DMS114 treated with DMSO at 0.1 percent for 48 hours (cell line): ENCODE results near the gene FAM131A.
A peak's percentile ranks its signal among the peaks of the same experiment; 100 is the strongest.

Experiments
- DNase-seq: peaks from one replicate; lab custom pipeline; 2025; ENCODE audit not compliant: unreplicated experiment; lab: John Stamatoyannopoulos, UW

FAM131A gene, protein sequence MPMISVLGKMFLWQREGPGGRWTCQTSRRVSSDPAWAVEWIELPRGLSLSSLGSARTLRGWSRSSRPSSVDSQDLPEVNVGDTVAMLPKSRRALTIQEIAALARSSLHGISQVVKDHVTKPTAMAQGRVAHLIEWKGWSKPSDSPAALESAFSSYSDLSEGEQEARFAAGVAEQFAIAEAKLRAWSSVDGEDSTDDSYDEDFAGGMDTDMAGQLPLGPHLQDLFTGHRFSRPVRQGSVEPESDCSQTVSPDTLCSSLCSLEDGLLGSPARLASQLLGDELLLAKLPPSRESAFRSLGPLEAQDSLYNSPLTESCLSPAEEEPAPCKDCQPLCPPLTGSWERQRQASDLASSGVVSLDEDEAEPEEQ

DNA sequence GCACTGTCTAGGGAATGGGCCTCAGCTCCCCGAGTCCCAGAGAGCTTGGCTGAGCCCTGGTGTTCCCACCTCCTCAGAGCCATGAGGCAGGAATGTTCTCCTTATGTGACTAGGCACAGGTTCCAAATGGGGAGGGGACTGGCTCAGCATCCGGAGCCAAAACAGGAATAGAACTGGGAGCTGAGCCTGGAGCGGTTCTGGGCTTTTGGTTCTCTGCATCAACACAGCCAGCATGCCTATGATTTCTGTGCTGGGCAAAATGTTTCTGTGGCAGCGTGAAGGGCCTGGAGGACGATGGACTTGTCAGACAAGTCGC is at the start of gene FAM131A:
TSS of gene FAM131A (plus strand) at position 202 of the 316 bp plus-strand sequence. CDS start at position 233, 31 bp downstream.
- no peak for DNase-seq

DNA sequence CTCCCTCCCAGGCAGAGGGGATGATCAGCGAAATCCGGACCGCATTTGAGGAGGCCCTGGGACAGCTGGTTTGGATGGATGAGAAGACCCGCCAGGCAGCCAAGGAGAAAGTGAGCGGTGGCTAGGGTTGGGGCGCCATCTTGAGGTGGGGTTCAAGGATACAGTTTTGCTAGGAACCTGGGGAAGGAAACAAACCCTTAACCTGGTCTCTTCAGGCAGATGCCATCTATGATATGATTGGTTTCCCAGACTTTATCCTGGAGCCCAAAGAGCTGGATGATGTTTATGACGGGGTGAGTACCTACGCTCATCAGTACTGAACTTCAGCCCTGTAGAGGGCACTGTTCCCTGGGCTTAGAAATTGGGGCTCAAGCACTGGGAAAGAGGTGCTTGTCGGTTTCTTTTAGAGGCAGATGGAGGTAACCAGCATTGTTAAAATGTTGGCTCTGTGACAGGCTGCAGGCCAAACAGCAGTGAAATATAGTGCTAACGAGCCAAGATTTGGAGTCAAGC is 47.9 kb upstream of the FAM131A start:
- DNase-seq, result peak; percentile 53

DNA sequence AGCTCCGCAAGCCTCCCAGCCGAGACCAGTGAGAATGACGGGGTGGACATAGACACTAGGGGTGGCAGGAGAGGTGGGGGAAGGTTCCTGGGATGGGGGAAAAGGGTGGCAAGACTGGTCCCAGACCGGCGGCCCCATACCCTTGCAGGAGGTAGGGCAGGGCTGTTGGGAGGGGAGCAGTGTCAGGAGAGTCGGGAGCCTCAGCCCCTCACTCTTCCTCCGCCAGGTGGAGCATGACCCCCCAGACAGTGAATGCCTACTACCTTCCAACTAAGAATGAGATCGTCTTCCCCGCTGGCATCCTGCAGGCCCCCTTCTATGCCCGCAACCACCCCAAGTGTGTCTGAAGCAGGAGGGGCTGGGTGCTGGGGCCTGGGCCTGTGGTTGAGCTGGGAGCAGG is 47.1 kb upstream of the FAM131A start:
- no peak for DNase-seq

DNA sequence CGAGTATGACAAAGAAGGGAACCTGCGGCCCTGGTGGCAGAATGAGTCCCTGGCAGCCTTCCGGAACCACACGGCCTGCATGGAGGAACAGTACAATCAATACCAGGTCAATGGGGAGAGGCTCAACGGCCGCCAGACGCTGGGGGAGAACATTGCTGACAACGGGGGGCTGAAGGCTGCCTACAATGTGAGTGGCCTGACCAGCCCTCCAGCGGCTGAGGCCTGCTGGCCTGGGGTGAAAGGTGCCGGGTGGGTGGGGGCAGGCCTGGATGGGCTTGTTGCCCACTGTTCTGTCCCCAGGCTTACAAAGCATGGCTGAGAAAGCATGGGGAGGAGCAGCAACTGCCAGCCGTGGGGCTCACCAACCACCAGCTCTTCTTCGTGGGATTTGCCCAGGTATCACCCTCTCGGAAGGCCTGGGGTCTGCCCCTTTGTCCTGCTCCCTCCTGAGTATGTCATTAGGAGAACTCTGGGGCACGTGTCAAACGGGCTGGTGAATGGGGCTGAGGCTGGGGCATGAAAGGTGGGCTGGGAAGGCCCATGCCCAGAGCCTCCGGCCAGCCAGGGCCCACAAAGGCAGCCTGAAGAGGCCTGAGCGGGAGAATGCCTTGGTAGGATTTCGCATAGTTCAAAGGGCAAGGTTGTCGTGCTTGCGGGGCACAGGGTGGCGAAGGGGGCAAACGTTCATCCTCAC is 46.2 kb upstream of the FAM131A start:
- DNase-seq, result no peak

DNA sequence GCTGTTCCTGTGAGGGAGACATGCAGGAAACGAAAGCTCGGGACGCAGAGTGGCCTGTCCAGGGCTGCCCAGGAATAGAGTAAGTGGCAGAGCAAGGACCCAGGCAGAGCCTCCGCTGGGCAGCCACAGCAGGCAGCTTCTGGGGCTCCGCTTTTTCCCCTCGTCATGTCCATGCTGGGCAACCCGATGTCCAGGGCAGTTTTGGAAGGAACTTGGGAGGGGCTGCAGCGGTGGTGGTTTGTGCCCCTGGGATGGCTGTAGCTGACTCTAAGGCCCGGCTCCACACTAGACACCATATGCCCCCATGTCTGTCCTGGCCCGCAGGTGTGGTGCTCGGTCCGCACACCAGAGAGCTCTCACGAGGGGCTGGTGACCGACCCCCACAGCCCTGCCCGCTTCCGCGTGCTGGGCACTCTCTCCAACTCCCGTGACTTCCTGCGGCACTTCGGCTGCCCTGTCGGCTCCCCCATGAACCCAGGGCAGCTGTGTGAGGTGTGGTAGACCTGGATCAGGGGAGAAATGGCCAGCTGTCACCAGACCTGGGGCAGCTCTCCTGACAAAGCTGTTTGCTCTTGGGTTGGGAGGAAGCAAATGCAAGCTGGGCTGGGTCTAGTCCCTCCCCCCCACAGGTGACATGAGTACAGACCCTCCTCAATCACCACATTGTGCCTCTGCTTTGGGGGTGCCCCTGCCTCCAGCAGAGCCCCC is 45.5 kb upstream of the FAM131A start:
- DNase-seq, result no peak

DNA sequence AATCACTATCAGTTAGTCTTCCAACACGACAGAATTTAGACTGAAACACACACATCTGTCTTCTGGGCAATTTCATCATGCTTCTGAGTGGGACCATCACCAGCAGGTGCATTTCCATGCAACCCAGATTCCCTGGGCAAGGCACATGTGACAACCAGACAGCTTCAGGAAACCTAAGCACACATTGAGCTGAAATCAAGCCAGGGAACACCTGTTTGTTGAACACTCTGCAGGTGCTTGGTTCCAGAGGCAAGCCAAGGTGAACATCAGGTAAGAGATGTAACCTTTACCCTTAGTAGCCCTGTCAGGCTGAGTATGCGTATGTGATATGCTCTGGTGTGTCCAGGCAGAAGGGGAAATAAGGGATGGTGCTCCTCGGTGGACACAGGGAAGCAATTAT is 41.6 kb upstream of the FAM131A start:
- DNase-seq, result no peak

DNA sequence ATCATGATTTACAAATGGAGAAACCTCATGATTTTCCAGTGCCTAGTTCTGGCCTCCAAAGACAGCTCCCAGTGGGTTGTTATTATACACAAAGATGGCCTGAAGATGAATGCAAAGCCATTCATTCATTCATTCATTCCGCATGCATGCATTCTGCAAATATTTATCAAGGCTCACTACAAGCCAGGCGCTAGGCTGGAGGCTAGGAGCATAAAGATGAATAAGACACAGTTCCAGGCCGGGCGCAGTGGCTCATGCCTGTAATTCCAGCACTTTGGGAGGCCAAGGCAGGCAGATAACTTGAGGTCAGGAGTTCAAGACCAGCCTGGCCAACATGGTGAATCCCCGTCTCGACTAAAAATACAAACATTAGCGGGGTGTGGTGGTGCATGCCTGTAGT is 40.8 kb upstream of the FAM131A start:
- no peak for DNase-seq

DNA sequence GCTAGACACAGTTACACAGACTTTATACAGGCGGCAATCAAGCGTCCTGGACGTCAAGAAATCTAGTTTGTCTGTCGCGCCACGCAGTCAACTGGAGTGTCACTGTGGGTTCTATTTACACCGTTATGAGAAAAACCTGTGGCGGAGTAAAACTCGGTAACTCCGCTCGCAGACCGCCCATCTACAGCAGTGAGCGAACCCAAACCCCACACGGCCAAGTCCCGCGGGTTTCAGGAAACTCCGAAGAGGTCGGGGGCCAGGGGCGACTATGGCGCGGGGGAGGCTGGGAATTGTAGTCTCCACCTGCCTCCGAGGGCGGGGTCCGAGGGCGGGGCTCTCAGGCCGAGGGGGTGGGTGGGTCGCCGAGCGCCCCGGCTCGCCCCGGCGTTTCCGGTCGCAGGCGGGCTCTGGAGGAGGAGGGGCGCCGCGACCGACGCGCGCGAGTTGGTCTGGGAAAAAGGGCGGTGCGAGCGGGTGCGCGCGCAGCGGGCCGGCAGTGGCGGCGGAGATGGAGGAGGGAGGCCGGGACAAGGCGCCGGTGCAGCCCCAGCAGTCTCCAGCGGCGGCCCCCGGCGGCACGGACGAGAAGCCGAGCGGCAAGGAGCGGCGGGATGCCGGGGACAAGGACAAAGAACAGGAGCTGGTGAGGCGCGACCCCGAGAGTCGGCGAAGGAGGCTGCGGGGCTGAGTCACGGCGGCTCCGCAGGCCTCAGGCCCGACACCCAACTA is 38.5 kb upstream of the FAM131A start, which contains the start of gene PSMD2:
TSS of gene PSMD2 (plus strand) at position 483 of the 729 bp plus-strand sequence. CDS start at position 509, 26 bp downstream.
- peak; percentile 91 for DNase-seq

DNA sequence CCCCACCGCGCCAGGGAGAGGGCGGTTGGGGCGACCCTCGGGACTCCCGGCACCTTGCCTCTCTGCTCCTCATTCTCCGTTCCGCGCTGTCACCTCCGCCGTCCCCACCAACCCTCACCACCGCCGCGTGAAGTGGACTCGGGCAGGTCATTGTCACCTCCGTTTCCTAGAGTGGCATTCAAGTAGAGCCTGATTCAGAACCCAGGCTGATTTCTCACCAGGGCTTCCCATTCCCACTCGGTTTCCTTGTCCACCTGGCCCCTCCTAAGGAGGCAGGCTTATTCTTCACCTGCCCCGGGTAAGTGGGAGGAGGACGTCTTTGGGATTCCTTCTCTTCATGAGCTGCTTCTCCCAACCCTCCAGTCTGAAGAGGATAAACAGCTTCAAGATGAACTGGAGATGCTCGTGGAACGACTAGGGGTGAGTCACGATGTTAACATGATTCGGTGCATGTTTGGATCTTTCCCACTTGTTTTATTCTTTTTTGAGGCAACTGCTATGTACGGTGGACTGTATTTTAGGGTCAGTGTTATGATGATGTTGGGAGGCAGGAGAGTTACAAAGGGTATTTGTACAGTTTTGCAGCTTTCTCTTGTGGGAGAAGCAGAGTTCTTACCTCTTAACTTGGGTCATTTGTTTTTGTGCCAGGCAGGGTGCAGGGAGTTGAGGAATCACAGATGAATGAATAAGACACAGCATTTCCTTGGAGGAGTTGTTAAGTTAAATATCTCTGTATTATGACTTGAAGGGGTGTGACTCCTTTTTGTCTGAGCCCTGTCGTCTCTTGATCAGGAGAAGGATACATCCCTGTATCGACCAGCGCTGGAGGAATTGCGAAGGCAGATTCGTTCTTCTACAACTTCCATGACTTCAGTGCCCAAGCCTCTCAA is 37.7 kb upstream of the FAM131A start:
- no peak for DNase-seq

DNA sequence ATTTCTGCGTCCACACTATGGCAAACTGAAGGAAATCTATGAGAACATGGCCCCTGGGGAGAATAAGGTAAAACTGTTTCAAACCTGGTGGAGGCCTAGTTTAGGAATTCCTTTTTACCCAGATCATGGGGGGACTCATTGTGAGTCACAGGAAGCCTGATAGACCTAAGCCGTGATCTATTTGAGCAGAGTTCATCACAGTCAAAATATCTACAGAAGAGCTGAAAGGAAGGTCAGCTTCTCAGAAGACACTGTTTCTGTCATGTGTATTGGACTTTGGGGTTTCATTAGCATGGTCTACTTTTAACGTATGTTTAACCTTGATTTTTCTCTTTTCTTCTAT is 37.1 kb upstream of the FAM131A start:
- DNase-seq, result no peak

DNA sequence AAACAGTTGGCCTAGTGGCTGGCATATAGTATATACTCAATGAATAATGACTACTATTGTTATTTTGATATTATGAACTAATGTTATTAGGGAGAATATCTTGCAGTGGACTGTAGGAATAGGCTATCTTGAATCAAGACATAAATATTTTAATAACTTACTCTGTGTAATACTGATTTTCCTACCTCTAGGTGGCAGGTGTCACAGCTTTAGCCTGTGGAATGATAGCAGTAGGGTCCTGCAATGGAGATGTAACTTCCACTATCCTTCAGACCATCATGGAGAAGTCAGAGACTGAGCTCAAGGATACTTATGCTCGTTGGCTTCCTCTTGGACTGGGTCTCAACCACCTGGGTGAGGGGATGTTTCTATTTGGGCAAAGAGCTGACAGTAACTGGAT is 31.8 kb upstream of the FAM131A start:
- DNase-seq, result no peak

DNA sequence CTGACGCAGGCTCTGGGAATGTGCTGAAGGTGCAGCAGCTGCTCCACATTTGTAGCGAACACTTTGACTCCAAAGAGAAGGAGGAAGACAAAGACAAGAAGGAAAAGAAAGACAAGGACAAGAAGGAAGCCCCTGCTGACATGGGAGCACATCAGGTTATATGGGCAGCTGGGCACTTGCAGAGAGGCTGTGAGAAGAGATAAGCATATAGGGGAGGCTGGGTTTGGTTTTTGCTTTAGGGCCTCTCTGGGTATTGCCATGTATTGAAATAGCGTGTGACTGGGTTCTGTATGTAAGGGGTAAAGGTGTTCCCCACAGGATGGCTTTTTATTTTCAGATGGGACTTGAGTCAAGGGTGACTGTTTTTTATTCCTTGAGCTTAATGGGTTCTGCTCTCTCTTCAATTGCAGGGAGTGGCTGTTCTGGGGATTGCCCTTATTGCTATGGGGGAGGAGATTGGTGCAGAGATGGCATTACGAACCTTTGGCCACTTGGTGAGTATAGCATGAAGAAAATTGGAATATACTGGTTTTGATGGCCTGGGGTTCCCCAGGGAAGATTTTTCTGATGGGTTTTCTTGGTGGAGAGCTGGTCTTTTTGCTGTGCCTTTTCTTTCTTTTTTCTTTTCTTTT is 30.9 kb upstream of the FAM131A start:
- DNase-seq, result no peak

DNA sequence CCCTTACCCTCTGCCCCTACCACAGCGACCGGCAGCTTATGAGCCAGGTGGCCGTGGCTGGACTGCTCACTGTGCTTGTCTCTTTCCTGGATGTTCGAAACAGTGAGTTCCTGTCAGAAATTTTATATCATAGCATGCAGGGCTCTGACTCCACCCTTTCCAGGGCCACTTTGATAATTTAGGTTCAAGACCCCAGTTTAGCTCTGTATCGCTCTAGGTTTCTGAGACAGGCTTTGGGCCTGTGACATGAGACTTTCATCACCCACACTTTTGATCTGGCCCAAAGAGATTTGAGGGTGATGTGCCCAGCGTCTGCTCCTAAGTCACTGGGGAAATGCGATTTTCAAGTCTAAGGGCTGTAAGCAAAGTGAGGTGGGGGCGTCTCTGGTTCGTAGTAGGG is 29.5 kb upstream of the FAM131A start:
- DNase-seq, result no peak

DNA sequence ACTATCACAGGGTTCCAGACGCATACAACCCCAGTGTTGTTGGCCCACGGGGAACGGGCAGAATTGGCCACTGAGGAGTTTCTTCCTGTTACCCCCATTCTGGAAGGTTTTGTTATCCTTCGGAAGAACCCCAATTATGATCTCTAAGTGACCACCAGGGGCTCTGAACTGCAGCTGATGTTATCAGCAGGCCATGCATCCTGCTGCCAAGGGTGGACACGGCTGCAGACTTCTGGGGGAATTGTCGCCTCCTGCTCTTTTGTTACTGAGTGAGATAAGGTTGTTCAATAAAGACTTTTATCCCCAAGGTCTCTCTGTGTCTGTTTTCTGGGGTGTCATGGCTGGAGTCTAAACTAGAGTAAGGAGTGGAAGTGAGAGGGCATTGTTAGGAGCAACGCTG is 28.7 kb upstream of the FAM131A start:
- DNase-seq, result no peak

DNA sequence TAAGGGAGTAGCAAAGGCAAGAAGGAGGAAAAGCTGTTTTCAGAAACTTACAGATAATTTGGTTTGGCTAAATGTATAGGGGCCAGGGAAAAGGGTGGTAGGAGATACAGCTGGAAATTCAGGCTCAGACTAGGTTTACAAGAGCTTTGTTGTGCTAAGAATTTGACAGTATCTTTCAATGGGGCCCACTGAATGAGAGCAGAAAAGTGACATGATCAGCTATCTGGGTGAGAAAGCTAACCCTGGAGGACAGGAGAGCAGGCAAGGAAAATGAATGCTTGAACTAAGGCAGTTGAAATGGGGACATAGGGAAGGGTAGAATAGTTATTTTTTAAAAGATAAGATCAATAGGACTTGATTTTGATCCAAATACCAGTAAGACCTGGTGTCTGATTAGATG is 25.8 kb upstream of the FAM131A start:
- no peak for DNase-seq

DNA sequence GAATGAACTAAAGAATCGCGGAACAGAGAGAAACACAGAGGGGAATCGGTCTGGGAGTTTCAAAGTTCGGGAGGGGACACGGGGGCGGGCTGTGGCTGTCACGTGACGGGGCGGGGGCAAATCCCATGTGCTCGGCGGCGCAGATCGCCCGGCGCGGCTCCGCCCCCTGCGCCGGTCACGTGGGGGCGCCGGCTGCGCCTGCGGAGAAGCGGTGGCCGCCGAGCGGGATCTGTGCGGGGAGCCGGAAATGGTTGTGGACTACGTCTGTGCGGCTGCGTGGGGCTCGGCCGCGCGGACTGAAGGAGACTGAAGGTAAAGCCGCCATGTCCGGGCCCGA is 23.1 kb upstream of the FAM131A start, which contains the start of gene EIF4G1:
TSS of gene EIF4G1 (plus strand) at position 244 of the 337 bp plus-strand sequence. CDS start 1,191 bp downstream, outside the sequence.
- peak; percentile 83 for DNase-seq

DNA sequence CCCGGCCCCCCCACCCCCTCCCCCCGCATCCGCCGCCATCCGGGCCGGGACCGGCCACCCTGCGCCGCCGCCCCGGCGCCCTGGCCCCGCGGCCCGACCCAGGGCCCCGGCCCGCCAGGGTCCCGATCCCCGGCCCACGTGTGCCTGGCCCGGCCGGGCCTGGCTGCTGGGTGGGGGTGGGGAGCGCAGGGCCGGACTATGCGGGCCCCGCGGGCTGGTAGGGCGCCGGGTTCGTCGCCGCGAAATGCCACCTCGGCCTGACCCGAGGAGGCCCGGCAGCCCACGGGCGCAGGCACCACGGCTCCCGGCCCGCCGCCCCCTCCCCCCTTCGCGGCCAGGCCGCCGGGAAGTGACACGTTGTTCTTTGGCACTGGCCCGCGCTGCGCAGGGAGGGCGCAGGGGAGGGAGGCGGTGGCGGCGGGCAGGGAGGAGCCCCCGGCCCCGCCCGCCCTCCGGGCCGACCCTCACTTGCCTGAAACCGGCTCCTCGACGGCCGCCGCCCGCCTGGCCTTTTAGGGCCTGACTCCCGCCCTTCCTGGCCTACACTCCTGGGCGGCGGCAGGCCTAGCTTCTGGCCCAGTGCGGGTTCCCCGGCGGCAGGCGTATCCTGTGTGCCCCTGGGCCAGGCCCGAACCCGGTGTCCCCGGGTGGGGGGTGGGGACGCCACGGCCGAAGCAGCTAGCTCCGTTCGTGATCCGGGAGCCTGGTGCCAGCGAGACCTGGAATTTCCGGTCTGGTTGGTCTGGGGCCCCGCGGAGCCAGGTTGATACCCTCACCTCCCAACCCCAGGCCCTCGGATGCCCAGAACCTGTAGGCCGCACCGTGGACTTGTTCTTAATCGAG is 22.5 kb upstream of the FAM131A start:
- DNase-seq, result no peak

DNA sequence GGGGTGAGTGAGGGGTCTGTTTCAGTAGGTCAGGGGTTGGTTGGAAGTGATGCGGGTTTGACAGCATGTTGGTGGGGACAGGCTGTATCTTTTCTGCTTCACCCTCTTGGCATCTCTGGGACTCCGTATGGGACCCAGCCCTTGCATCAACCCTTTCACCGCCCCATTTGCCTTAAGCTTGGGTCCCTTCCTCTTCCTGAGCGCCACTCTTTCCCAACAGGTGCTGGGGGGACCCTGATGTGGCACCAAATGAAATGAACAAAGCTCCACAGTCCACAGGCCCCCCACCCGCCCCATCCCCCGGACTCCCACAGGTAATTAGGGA is 21.9 kb upstream of the FAM131A start:
- no peak for DNase-seq
